Measurements from ENCODE around the gene TRIOBP. TPM values are rescaled to one million over a fixed set of nuclear protein-coding genes. Genes with fewer than 3 reads are reported as not detected.

The TRIOBP gene
- total and polyA plus RNA-seq, 2 of the 13 experiments (the other 11 are each of a cell fraction or from before 2014, with no cell fraction given), result 6.1 to 15.4 TPM

GRCh38 chr22:37658133-37659065 lies 38.4 kb upstream of the TRIOBP start, which contains the start of gene PDXP (continued):
- no peak for TF ChIP-seq AFF4 (CRISPR knock-in tag; IDR thresholded peaks at IDR 0.05)
- TF ChIP-seq PPARG (CRISPR knock-in tag; conservative IDR thresholded peaks at IDR 0.05), result peak; percentile 9; the same call in 1 of the 2 replicates
- no peak for TF ChIP-seq RFX3 (CRISPR knock-in tag; IDR thresholded peaks at IDR 0.05)
- no peak for TF ChIP-seq CEBPG (CRISPR knock-in tag; IDR thresholded peaks at IDR 0.05)
- no peak for TF ChIP-seq ATF6 (CRISPR knock-in tag; conservative IDR thresholded peaks at IDR 0.05)
- no peak; the same call in 1 of the 2 replicates for TF ChIP-seq HMG20B (CRISPR knock-in tag; conservative IDR thresholded peaks at IDR 0.05)
- TF ChIP-seq, protein P1, sequence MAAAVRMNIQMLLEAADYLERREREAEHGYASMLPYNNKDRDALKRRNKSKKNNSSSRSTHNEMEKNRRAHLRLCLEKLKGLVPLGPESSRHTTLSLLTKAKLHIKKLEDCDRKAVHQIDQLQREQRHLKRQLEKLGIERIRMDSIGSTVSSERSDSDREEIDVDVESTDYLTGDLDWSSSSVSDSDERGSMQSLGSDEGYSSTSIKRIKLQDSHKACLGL (CRISPR knock-in tag; IDR thresholded peaks at IDR 0.05), result 0 out of 2 replicates have a peak, but pooled peaks have one; percentile 50
- TF ChIP-seq GZF1 (CRISPR knock-in tag; IDR thresholded peaks at IDR 0.05), result no peak
- no peak for TF ChIP-seq DPF2 (CRISPR knock-in tag; IDR thresholded peaks at IDR 0.05; ENCODE audit: borderline replicate concordance, low read depth)
- TF ChIP-seq PLRG1 (conservative IDR thresholded peaks at IDR 0.05), result no peak
- TF ChIP-seq, protein P2, sequence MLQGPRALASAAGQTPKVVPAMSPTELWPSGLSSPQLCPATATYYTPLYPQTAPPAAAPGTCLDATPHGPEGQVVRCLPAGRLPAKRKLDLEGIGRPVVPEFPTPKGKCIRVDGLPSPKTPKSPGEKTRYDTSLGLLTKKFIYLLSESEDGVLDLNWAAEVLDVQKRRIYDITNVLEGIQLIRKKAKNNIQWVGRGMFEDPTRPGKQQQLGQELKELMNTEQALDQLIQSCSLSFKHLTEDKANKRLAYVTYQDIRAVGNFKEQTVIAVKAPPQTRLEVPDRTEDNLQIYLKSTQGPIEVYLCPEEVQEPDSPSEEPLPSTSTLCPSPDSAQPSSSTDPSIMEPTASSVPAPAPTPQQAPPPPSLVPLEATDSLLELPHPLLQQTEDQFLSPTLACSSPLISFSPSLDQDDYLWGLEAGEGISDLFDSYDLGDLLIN (CRISPR knock-in tag; IDR thresholded peaks at IDR 0.05; ENCODE audit: borderline replicate concordance), result peak; percentile 21; the same call in 1 of the 2 replicates
- no peak for TF ChIP-seq MAFG (CRISPR knock-in tag; IDR thresholded peaks at IDR 0.05)
- no peak for TF ChIP-seq KLF15 (CRISPR knock-in tag; IDR thresholded peaks at IDR 0.05; ENCODE audit: borderline replicate concordance)
- TF ChIP-seq ZNF619 (CRISPR knock-in tag; IDR thresholded peaks at IDR 0.05), result no peak
- TF ChIP-seq ZNF790 (CRISPR knock-in tag; IDR thresholded peaks at IDR 0.05; ENCODE audit: borderline replicate concordance), result no peak; the same call in 1 of the 2 replicates
- TF ChIP-seq, protein P3, sequence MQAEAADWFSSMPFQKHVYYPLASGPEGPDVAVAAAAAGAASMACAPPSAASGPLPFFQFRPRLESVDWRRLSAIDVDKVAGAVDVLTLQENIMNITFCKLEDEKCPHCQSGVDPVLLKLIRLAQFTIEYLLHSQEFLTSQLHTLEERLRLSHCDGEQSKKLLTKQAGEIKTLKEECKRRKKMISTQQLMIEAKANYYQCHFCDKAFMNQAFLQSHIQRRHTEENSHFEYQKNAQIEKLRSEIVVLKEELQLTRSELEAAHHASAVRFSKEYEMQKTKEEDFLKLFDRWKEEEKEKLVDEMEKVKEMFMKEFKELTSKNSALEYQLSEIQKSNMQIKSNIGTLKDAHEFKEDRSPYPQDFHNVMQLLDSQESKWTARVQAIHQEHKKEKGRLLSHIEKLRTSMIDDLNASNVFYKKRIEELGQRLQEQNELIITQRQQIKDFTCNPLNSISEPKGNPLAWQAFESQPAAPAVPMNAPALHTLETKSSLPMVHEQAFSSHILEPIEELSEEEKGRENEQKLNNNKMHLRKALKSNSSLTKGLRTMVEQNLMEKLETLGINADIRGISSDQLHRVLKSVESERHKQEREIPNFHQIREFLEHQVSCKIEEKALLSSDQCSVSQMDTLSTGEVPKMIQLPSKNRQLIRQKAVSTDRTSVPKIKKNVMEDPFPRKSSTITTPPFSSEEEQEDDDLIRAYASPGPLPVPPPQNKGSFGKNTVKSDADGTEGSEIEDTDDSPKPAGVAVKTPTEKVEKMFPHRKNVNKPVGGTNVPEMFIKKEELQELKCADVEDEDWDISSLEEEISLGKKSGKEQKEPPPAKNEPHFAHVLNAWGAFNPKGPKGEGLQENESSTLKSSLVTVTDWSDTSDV (CRISPR knock-in tag; IDR thresholded peaks at IDR 0.05), result no peak
- peak; percentile 55; the same call in 1 of the 2 replicates for TF ChIP-seq ERF (CRISPR knock-in tag; IDR thresholded peaks at IDR 0.05)
